Measurements from ENCODE around the gene RIC8A. TPM values are rescaled to one million over a fixed set of nuclear protein-coding genes. Genes with fewer than 3 reads are reported as not detected.

RIC8A gene
- total and polyA plus RNA-seq, 4 donors: 30.6 to 77.3 (median 67.8) TPM

- ATAC-seq (ENCODE audit: low FRiP score): no peak
- DNase-seq: no peak
- H3K27ac ChIP-seq (ENCODE audit: low read depth in 1 of 2, low read length in 2 of 2): no peak overlapping the region
- no peaks in the 10 kb centered on the region for H3K27me3 ChIP-seq (ENCODE audit: control insufficient read depth in 1 of 2, insufficient read depth in 2 of 2, low read length in 1 of 2)
- no peaks in the 10 kb centered on the region for H3K4me1 ChIP-seq (ENCODE audit: control insufficient read depth in 1 of 2, insufficient read depth in 2 of 2, low read length in 2 of 2)
- H3K4me3 ChIP-seq (ENCODE audit: low read length in 2 of 2): no peak overlapping the region
- H3K9me3 ChIP-seq (ENCODE audit: control insufficient read depth, low read length): no peaks in the 10 kb centered on the region
- H3K36me3 ChIP-seq (ENCODE audit: control insufficient read depth in 1 of 2, insufficient read depth in 2 of 2, low read length in 1 of 2): peaks cover 0 to 5% of the 10 kb centered on the region in 2 donors
- intact Hi-C loops (cut with DNase I): no loop called here
- 91 to 93% methylated on average over 5 of the region's 5 CpGs for WGBS, 2 donors
Measured at GRCh38 chr11:241634-242033, 34.1 kb downstream of the RIC8A start.

GRCh38 chr11:244376-244775 is 36.9 kb downstream of the RIC8A start:
- Histone ChIP-seq H3K9me3 (ENCODE audit: control insufficient read depth, low read length) (no peaks in the 10 kb centered on the region), H3K4me1 (ENCODE audit: control insufficient read depth in 1 of 2, insufficient read depth in 2 of 2, low read length in 2 of 2) (no peaks in the 10 kb centered on the region), H3K27me3 (ENCODE audit: control insufficient read depth in 1 of 2, insufficient read depth in 2 of 2, low read length in 1 of 2) (no peaks in the 10 kb centered on the region), H3K36me3 (ENCODE audit: control insufficient read depth in 1 of 2, insufficient read depth in 2 of 2, low read length in 1 of 2) (peaks cover 0 to 8% of the 10 kb centered on the region in 2 donors), H3K27ac (ENCODE audit: low read depth in 1 of 2, low read length in 2 of 2) (no peak overlapping the region), H3K4me3 (ENCODE audit: low read length in 2 of 2) (no peak overlapping the region)
- ATAC-seq (ENCODE audit: low FRiP score) (no peak), DNase-seq (no peak)
- intact Hi-C loops (cut with DNase I): no loop called here
- 94% methylated on average over 2 of the region's 2 CpGs for WGBS, 2 donors

GRCh38 chr11:249062-249461 is 41.6 kb downstream of the RIC8A start:
- Histone ChIP-seq H3K4me1 (ENCODE audit: control insufficient read depth in 1 of 2, insufficient read depth in 2 of 2, low read length in 2 of 2) (no peaks in the 10 kb centered on the region), H3K4me3 (ENCODE audit: low read length in 2 of 2) (no peak overlapping the region), H3K27ac (ENCODE audit: low read depth in 1 of 2, low read length in 2 of 2) (no peak overlapping the region), H3K9me3 (ENCODE audit: control insufficient read depth, low read length) (no peaks in the 10 kb centered on the region), H3K27me3 (ENCODE audit: control insufficient read depth in 1 of 2, insufficient read depth in 2 of 2, low read length in 1 of 2) (no peaks in the 10 kb centered on the region), H3K36me3 (ENCODE audit: control insufficient read depth in 1 of 2, insufficient read depth in 2 of 2, low read length in 1 of 2) (peaks cover 4 to 10% of the 10 kb centered on the region in 2 donors)
- intact Hi-C loops (cut with DNase I): no loop called here
- no peak for DNase-seq
- WGBS, 2 donors: 75 to 78% methylated on average over 8 of the region's 8 CpGs
- ATAC-seq (ENCODE audit: low FRiP score): no peak

- 85 to 92% methylated on average over 5 of the region's 5 CpGs for WGBS, 2 donors
- DNase-seq (no peak), ATAC-seq (ENCODE audit: low FRiP score) (no peak)
- H3K27me3 ChIP-seq (ENCODE audit: control insufficient read depth in 1 of 2, insufficient read depth in 2 of 2, low read length in 1 of 2): no peaks in the 10 kb centered on the region
- no peak overlapping the region for H3K4me3 ChIP-seq (ENCODE audit: low read length in 2 of 2)
- no peak overlapping the region for H3K27ac ChIP-seq (ENCODE audit: low read depth in 1 of 2, low read length in 2 of 2)
- intact Hi-C loops (cut with DNase I): loop anchor here in 1 of 2 donors (5.0 kb wide), 1 partner anchor 37 kb away; the partner anchor contains the start of gene PGGHG
- no peaks in the 10 kb centered on the region for H3K9me3 ChIP-seq (ENCODE audit: control insufficient read depth, low read length)
- peaks cover 4 to 8% of the 10 kb centered on the region in 2 donors for H3K36me3 ChIP-seq (ENCODE audit: control insufficient read depth in 1 of 2, insufficient read depth in 2 of 2, low read length in 1 of 2)
- H3K4me1 ChIP-seq (ENCODE audit: control insufficient read depth in 1 of 2, insufficient read depth in 2 of 2, low read length in 2 of 2): no peaks in the 10 kb centered on the region
Measured at GRCh38 chr11:250274-250673, 42.8 kb downstream of the RIC8A start.

GRCh38 chr11:250740-251299 is 43.3 kb downstream of the RIC8A start:
- Histone ChIP-seq H3K4me3 (ENCODE audit: low read length in 2 of 2) (no peak overlapping the region), H3K36me3 (ENCODE audit: control insufficient read depth in 1 of 2, insufficient read depth in 2 of 2, low read length in 1 of 2) (peaks cover 4 to 6% of the 10 kb centered on the region in 2 donors), H3K4me1 (ENCODE audit: control insufficient read depth in 1 of 2, insufficient read depth in 2 of 2, low read length in 2 of 2) (no peaks in the 10 kb centered on the region), H3K27ac (ENCODE audit: low read depth in 1 of 2, low read length in 2 of 2) (peak overlapping the region in 1 of 2 donors; percentile 13), H3K27me3 (ENCODE audit: control insufficient read depth in 1 of 2, insufficient read depth in 2 of 2, low read length in 1 of 2) (no peaks in the 10 kb centered on the region), H3K9me3 (ENCODE audit: control insufficient read depth, low read length) (no peaks in the 10 kb centered on the region)
- intact Hi-C loops (cut with DNase I): loop anchor here in 1 of 2 donors (1.0 to 5.0 kb wide), 2 partner anchors 36 to 111 kb away; partner anchors contain the start of gene PGGHG
- DNase-seq (peak; percentile 77 to 85), ATAC-seq (ENCODE audit: low FRiP score) (peak; percentile 69)
- 72 to 74% methylated on average over 10 of the region's 10 CpGs for WGBS, 2 donors

- Histone ChIP-seq H3K4me3 (ENCODE audit: low read length in 2 of 2) (no peak overlapping the region), H3K27ac (ENCODE audit: low read depth in 1 of 2, low read length in 2 of 2) (no peak overlapping the region), H3K4me1 (ENCODE audit: control insufficient read depth in 1 of 2, insufficient read depth in 2 of 2, low read length in 2 of 2) (no peaks in the 10 kb centered on the region), H3K9me3 (ENCODE audit: control insufficient read depth, low read length) (no peaks in the 10 kb centered on the region), H3K36me3 (ENCODE audit: control insufficient read depth in 1 of 2, insufficient read depth in 2 of 2, low read length in 1 of 2) (peaks cover 4 to 6% of the 10 kb centered on the region in 2 donors), H3K27me3 (ENCODE audit: control insufficient read depth in 1 of 2, insufficient read depth in 2 of 2, low read length in 1 of 2) (no peaks in the 10 kb centered on the region)
- no peak for ATAC-seq (ENCODE audit: low FRiP score)
- WGBS, 2 donors: 68 to 70% methylated on average over 10 of the region's 10 CpGs
- DNase-seq: no peak
- intact Hi-C loops (cut with DNase I): loop anchor here in 1 of 2 donors (1.0 to 5.0 kb wide), 2 partner anchors 36 to 111 kb away; partner anchors contain the start of gene PGGHG
Measured at GRCh38 chr11:251550-251949, 44.0 kb downstream of the RIC8A start.

- Histone ChIP-seq H3K4me3 (ENCODE audit: low read length in 2 of 2) (no peak overlapping the region), H3K27ac (ENCODE audit: low read depth in 1 of 2, low read length in 2 of 2) (no peak overlapping the region), H3K27me3 (ENCODE audit: control insufficient read depth in 1 of 2, insufficient read depth in 2 of 2, low read length in 1 of 2) (no peaks in the 10 kb centered on the region), H3K4me1 (ENCODE audit: control insufficient read depth in 1 of 2, insufficient read depth in 2 of 2, low read length in 2 of 2) (no peaks in the 10 kb centered on the region), H3K36me3 (ENCODE audit: control insufficient read depth in 1 of 2, insufficient read depth in 2 of 2, low read length in 1 of 2) (peaks cover 4 to 6% of the 10 kb centered on the region in 2 donors), H3K9me3 (ENCODE audit: control insufficient read depth, low read length) (no peaks in the 10 kb centered on the region)
- WGBS, 2 donors: 81 to 86% methylated on average over 8 of the region's 8 CpGs
- DNase-seq (no peak), ATAC-seq (ENCODE audit: low FRiP score) (no peak)
- intact Hi-C loops (cut with DNase I): loop anchor here in 1 of 2 donors (5.0 kb wide), 1 partner anchor 35 kb away; the partner anchor contains the start of gene PGGHG
Measured at GRCh38 chr11:252666-253065, 45.2 kb downstream of the RIC8A start.

- Histone ChIP-seq H3K9me3 (ENCODE audit: control insufficient read depth, low read length) (no peaks in the 10 kb centered on the region), H3K4me1 (ENCODE audit: control insufficient read depth in 1 of 2, insufficient read depth in 2 of 2, low read length in 2 of 2) (no peaks in the 10 kb centered on the region), H3K4me3 (ENCODE audit: low read length in 2 of 2) (no peak overlapping the region), H3K27ac (ENCODE audit: low read depth in 1 of 2, low read length in 2 of 2) (no peak overlapping the region), H3K36me3 (ENCODE audit: control insufficient read depth in 1 of 2, insufficient read depth in 2 of 2, low read length in 1 of 2) (peaks cover 4 to 6% of the 10 kb centered on the region in 2 donors), H3K27me3 (ENCODE audit: control insufficient read depth in 1 of 2, insufficient read depth in 2 of 2, low read length in 1 of 2) (no peaks in the 10 kb centered on the region)
- DNase-seq (no peak), ATAC-seq (ENCODE audit: low FRiP score) (no peak)
- WGBS, 2 donors: 63 to 66% methylated on average over 13 of the region's 13 CpGs
- intact Hi-C loops (cut with DNase I): loop anchor here in 1 of 2 donors (5.0 kb wide), 1 partner anchor 34 kb away; the partner anchor contains the start of gene PGGHG
Measured at GRCh38 chr11:253160-253885, 45.8 kb downstream of the RIC8A start.

Measured in aorta (tissue), 5 donors.